Pancreas (tissue), 10 donors: ENCODE results near the gene FBN2. TPM values are rescaled to one million over a fixed set of nuclear protein-coding genes. Genes with fewer than 3 reads are reported as not detected.

Experiments used
- ATAC-seq, 4 donors: fragments of 200-7000 bp; cut with Tn5 transposase; one replicate each; pipeline versions ENCODE4 v1.8.0 to v1.9.1; 2020; ENCODE audit warnings: mild to moderate bottlenecking in 4 of 4, moderate library complexity in 4 of 4
- DNase-seq, 6 donors: peaks; one replicate each; pipeline ENCODE4 v3.0.0-alpha.2; 2020
- FAIRE-seq: peaks from 2 replicates; lab custom pipeline; 2012; peaks lifted over from hg19 to GRCh38; lab: Jason Lieb, UNC
- H3K27ac ChIP-seq, 4 donors: fragments of 200-600 bp; sonication (generic); 1 replicate in 3 of 4; 2 replicates in 1 of 4; pipeline versions ENCODE4 v1.5.0 to v1.8.0; 2020
- H3K27me3 ChIP-seq, 4 donors: fragments of 200-600 bp; one replicate each; pipeline ENCODE4 v1.8.0; 2021
- H3K36me3 ChIP-seq, 3 donors: fragments of 200-600 bp; sonication (generic) in 1 of 3; one replicate each; pipeline versions ENCODE4 v1.5.0 to v1.8.0; 2020 to 2021
- H3K4me1 ChIP-seq, 3 donors: fragments of 200-600 bp; one replicate each; pipeline ENCODE4 v1.8.0; 2021
- H3K4me3 ChIP-seq, 4 donors: fragments of 200-600 bp; sonication (generic) in 2 of 4; one replicate each; pipeline versions ENCODE4 v1.5.0 to v1.8.0; 2020 to 2021
- H3K9me3 ChIP-seq, 4 donors: fragments of 200-600 bp; one replicate each; pipeline ENCODE4 v1.8.0; 2021
- WGBS, 2 donors: extraction: QIAGEN DNeasy Blood & Tissue Kit; methylation state at CpG; one replicate each; pipeline ENCODE4 v1.1.7; 2013; 5-methylcytosine and 5-hydroxymethylcytosine counted together
- intact Hi-C, 3 donors: fragments of 100-400 bp; cut with DNase I; formaldehyde crosslinking; loops; one replicate each; pipeline versions ENCODE4 v1.11.1 to v1.14.2; 2022
- polyA plus RNA-seq, 2 donors: library from polyadenylated mRNA; stranded (reverse); fragments of 200-250 nt; gene quantifications; one replicate each; pipeline ENCODE4 v1.2.3, GENCODE V29; 2013
- total RNA-seq, 6 donors: library from RNA; stranded (reverse); fragmentation: NEBNext Ultra II Directional in 4 of 6; extraction: Animal tissue kit (Norgen Biotek cat#: 25700) in 4 of 6; gene quantifications; one replicate each; pipeline versions ENCODE4 v1.2.1 to v1.2.4, GENCODE V29; 2021 to 2023
- TF ChIP-seq, protein P1 (sequence below), 4 donors: fragments of 200-600 bp; sonication (generic) in 3 of 4; IDR thresholded peaks; one replicate each; pipeline versions ENCODE4 v1.5.0 to v1.8.0; 2021; ENCODE audit warnings: antibody characterized with exemption in 4 of 4
- donor health status: healthy with polysubstance abuse.
- donor health status: DM: no; HTN: no; CAD: no; lungs with moderate emphysema.
- donor health status: DM: no; HTN: no; CAD: no.
- donor health status: control.
- donor health status: control.
- donor health status: Bipolar disorder and iron deficiency.
- donor health status: DM: yes; HTN: yes; CAD: no.
- donor health status: DM: no; HTN: no; CAD: no.
- donor health status: DM: no; HTN: no; CAD: no.
- donor health status: DM: yes; HTN: yes; CAD: no.

FBN2 gene
- total and polyA plus RNA-seq, 8 donors = 0.04 to 0.78 (median 0.18) TPM; not detected in 3

DNA sequence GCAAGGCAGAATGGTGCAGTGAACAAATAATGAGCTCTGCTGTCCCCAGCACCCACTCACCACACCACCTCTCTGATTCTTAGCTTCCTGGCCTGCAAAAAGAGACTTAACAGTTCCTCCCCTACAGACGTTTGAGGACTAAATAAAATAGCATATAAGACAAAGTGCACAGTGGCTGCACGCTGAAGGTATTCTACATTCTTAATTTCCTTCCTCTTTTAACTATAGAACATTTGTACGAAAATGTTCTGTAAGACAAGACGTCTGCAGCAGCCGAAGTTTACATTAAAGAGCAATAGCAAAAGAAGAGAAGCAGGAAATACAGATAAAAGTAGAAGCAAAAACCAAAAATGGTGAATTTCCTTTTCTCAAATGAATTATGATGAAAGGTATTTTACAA, 15.7 kb downstream of the FBN2 start:
- Histone ChIP-seq H3K27ac (no peak overlapping the region), H3K4me3 (no peak overlapping the region), H3K9me3 (no peaks in the 10 kb centered on the region), H3K36me3 (no peaks in the 10 kb centered on the region), H3K27me3 (no peaks in the 10 kb centered on the region), H3K4me1 (no peaks in the 10 kb centered on the region)
- TF ChIP-seq, protein P1, sequence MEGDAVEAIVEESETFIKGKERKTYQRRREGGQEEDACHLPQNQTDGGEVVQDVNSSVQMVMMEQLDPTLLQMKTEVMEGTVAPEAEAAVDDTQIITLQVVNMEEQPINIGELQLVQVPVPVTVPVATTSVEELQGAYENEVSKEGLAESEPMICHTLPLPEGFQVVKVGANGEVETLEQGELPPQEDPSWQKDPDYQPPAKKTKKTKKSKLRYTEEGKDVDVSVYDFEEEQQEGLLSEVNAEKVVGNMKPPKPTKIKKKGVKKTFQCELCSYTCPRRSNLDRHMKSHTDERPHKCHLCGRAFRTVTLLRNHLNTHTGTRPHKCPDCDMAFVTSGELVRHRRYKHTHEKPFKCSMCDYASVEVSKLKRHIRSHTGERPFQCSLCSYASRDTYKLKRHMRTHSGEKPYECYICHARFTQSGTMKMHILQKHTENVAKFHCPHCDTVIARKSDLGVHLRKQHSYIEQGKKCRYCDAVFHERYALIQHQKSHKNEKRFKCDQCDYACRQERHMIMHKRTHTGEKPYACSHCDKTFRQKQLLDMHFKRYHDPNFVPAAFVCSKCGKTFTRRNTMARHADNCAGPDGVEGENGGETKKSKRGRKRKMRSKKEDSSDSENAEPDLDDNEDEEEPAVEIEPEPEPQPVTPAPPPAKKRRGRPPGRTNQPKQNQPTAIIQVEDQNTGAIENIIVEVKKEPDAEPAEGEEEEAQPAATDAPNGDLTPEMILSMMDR (IDR thresholded peaks at IDR 0.05) = no peak
- ATAC-seq (no peak), FAIRE-seq (no peak), DNase-seq (no peak)
- 46 to 50% methylated on average over 5 of the region's 5 CpGs for WGBS, 2 donors
- intact Hi-C loops = no loop called here

DNA sequence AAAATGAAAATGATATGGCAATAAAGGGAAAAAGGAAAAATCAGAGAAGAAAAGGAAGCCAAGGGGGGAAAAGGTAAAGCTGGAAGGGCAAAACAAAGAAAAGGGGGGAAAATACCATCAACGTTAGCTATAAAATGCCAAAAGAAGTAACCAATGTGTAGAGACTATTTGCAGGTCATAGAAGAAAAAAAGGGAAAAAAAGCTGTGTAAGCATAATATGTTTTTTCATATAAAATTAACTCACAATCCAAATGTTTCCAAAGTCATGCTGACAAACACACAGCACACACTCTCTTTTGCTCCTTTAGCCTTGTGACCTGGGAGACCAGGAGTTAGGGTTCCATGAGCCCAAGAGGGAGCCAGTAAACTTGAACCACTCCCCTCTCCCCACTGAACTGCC, 18.2 kb downstream of the FBN2 start:
- no peak for ATAC-seq
- Histone ChIP-seq H3K27me3 (no peaks in the 10 kb centered on the region), H3K36me3 (no peaks in the 10 kb centered on the region), H3K4me1 (no peaks in the 10 kb centered on the region), H3K27ac (no peak overlapping the region), H3K4me3 (no peak overlapping the region), H3K9me3 (no peaks in the 10 kb centered on the region)
- TF ChIP-seq, protein P1 (IDR thresholded peaks at IDR 0.05) = no peak
- WGBS, 2 donors = 65 to 67% methylated on average over 1 of the region's 1 CpG
- intact Hi-C loops = no loop called here
- FAIRE-seq = no peak
- DNase-seq = no peak

DNA sequence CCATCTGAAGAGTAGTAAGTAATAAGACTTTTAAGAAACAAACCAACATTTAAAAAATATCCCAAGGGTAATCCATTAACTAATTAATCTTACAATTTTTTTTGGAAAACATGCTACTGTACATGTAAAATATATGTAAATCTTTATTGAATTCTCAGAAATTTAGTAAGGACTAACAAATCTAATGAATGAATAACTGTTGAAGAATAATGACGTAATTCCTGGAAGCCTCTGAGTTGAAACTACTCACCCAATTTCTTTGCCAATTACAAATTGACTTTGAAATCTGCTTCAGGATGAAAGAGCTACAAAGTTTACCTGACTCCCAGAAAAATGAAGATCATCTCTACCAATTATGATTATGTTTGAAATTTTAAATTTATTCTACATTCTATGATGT, 21.1 kb downstream of the FBN2 start:
- no peak overlapping the region for H3K4me3 ChIP-seq
- no peak for DNase-seq
- no peaks in the 10 kb centered on the region for H3K9me3 ChIP-seq
- 65 to 83% methylated on average over 1 of the region's 1 CpG for WGBS, 2 donors
- no peaks in the 10 kb centered on the region for H3K4me1 ChIP-seq
- TF ChIP-seq, protein P1 (IDR thresholded peaks at IDR 0.05) = no peak
- intact Hi-C loops = no loop called here
- no peaks in the 10 kb centered on the region for H3K27me3 ChIP-seq
- no peak for FAIRE-seq
- no peak for ATAC-seq
- H3K36me3 ChIP-seq = no peaks in the 10 kb centered on the region
- H3K27ac ChIP-seq = no peak overlapping the region

DNA sequence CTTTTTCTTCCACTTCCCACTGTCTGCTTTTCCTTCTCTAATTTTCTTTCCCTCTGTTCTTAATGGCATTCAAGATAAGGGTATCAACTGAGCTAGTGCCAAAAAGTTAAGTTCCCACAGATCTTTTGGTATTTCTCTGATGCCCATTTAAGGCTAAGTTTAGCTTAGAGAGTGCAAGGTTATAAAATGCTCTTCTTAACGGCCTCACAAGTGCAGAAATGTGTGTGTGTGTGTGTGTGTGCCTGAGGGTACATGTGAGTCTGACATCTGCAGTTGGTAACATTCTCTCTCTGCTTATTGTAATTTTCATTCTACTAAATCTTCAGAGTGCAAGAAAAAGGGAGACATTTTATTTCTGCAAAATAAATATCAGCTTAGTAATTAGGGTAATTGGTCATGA, 24.2 kb downstream of the FBN2 start:
- TF ChIP-seq, protein P1 (IDR thresholded peaks at IDR 0.05) = no peak
- WGBS, 2 donors = 3 to 6% methylated on average over 1 of the region's 1 CpG
- FAIRE-seq = no peak
- H3K4me3 ChIP-seq = no peak overlapping the region
- H3K4me1 ChIP-seq = no peaks in the 10 kb centered on the region
- intact Hi-C loops = no loop called here
- H3K9me3 ChIP-seq = no peaks in the 10 kb centered on the region
- no peak for DNase-seq
- no peak overlapping the region for H3K27ac ChIP-seq
- no peaks in the 10 kb centered on the region for H3K36me3 ChIP-seq
- no peaks in the 10 kb centered on the region for H3K27me3 ChIP-seq
- ATAC-seq = no peak

DNA sequence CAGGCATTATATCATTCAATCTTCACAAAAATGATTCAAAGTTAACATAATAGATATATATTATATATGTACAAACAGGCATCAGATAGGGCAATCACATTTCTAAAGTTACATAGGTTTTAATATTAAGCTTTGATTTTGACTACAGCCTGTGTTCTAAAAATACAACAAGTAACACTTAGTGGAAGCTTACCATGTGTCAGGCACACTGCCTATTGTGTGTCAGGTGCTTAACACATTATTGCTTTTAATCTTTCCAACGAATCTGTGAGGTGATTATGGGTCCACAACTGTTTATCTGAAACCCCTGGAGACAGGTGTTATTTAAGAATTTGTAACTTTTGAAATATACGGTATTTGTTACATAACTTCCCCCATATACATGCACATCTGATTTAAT, 25.2 kb downstream of the FBN2 start:
- H3K27ac ChIP-seq = no peak overlapping the region
- intact Hi-C loops = no loop called here
- ATAC-seq (no peak), DNase-seq (no peak), FAIRE-seq (no peak)
- H3K9me3 ChIP-seq = no peaks in the 10 kb centered on the region
- H3K36me3 ChIP-seq = no peaks in the 10 kb centered on the region
- no peaks in the 10 kb centered on the region for H3K4me1 ChIP-seq
- H3K4me3 ChIP-seq = no peak overlapping the region
- no peaks in the 10 kb centered on the region for H3K27me3 ChIP-seq
- 35 to 48% methylated on average over 2 of the region's 2 CpGs for WGBS, 2 donors
- TF ChIP-seq, protein P1 (IDR thresholded peaks at IDR 0.05) = no peak
